CMK (cell line): ENCODE results near the gene APOBEC3A.
"Not testable (repeated sequence)": the region's sequence is repeated elsewhere in the genome, so short reads cannot be mapped to it uniquely, and the experiment has no call there.

ENCODE experiments used
- DNase-seq: peaks from one replicate; pipeline ENCODE4 v3.0.0-alpha.2; 2010; ENCODE audit warnings: low read depth

The APOBEC3A gene

DNA sequence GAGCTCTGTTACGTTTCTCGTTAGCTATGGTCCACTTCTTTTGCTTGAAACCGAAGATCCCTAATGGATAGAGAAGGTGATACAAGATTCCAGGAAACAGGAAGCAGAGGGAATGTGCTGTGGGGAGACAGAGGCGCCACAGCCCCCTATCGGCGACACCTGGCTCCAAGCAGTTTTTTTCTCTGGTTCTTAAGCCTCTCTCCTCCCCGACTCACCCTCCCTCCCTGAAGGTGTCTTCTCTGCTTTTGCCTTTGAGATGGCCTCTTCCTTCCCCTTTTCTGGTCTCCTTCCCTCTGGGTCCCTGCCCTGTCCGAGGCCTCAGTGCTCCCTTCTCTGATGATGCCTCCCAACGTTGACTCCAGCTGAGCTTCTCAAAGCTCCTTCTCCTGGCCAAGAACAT, 14.2 kb upstream of the APOBEC3A start:
- DNase-seq: no peak

GRCh38 chr22:38943882-38944281, 13.5 kb upstream of the APOBEC3A start:
- DNase-seq: no peak

GRCh38 chr22:38944653-38945052, 12.8 kb upstream of the APOBEC3A start:
- no peak for DNase-seq

DNA sequence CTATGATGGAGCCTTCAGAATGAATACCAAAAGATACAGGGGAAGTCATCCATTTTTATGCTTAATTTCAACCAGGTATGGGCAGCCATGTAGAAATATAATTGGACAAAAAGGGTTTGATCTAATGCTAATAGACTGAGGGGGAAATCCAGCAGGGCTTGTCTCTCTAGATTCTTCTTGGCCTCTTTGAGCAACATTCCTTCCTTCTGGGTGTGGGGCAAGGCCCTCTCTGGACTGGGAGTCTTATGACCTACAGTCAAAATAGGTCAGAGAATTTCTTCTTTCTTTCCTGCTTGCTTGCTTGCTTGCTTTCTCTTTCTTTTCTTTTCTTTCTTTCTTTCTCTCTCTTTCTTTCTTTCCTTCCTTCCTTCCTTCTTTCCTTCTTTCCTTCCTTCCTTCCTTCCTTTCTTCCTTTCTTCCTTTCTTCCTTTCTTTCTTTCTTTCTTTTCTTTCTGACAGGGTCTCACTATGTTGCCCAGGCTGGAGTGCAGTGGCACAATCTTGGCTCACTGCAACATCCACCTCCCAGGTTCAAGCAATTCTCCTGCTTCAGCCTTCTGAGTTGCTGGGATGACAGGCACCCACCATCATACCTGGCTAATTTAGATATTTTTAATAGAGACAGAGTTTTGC, 11.6 kb upstream of the APOBEC3A start:
- not testable (repeated sequence) for DNase-seq

- DNase-seq: no peak
These were observed 10.6 kb upstream of the APOBEC3A start for GRCh38 chr22:38946771-38947170.

DNA sequence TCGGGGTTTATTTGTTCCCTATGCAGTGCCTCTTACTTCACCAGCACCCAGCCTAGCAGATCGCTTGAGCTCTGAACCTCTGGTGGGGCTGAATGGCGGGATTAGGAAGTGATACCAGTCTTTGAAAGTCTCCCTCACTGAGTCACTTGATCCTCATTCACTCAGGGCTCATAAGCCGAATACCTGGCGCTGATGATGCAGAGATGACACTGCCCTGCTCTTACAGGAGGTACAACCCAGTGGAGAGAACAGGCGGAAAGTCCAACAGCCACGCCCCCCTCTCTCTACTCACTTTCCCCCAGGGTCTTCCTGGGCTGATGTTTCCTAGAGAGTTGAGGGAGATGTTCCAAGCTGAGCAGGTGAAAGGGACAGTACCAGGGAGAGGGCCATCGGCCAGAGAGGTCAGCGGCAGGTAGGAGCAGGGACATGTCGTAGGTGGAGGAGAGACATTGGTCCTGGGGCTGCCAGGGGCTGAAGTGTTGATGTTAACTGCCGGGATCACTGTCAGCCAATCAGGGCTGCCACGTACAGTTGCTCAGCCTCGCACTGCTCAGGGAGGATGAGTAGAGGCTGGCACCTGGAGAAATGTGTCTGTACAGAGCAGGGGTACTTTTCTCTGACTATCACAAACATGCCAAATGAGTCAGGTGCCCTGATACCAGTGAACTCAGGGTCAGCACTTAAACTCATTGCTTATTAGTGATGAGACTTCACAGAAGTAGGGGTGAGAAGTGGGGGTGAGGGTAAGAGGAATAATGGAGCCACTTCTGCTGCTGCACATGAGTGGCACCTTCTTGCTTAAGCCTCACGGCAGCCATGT, 9.9 kb upstream of the APOBEC3A start:
- DNase-seq: no peak

GRCh38 chr22:38948181-38948940, 9.0 kb upstream of the APOBEC3A start:
- no peak for DNase-seq

GRCh38 chr22:38949889-38950405, 7.5 kb upstream of the APOBEC3A start:
- no peak for DNase-seq

- DNase-seq: no peak
These were observed 6.7 kb upstream of the APOBEC3A start for GRCh38 chr22:38950527-38951295.

DNA sequence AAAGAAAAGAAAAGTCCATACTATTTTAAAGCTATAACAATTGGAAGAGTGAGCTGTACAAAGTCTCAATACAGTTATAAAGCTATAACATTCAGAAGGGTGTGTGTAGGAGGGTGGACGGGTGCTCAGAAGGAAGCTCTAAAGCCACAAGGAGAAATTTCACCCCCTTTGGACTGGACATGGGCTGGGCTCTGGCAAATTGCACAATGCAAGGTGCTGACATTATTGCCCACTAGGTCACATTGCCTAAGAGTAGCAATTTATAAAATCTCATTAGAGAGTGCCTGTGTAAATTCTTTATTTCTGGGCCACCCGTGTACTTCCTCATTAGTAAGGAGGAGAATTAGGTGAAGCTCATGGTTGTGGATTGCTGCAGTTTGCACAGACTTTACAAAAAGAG, 5.7 kb upstream of the APOBEC3A start:
- DNase-seq: no peak

DNA sequence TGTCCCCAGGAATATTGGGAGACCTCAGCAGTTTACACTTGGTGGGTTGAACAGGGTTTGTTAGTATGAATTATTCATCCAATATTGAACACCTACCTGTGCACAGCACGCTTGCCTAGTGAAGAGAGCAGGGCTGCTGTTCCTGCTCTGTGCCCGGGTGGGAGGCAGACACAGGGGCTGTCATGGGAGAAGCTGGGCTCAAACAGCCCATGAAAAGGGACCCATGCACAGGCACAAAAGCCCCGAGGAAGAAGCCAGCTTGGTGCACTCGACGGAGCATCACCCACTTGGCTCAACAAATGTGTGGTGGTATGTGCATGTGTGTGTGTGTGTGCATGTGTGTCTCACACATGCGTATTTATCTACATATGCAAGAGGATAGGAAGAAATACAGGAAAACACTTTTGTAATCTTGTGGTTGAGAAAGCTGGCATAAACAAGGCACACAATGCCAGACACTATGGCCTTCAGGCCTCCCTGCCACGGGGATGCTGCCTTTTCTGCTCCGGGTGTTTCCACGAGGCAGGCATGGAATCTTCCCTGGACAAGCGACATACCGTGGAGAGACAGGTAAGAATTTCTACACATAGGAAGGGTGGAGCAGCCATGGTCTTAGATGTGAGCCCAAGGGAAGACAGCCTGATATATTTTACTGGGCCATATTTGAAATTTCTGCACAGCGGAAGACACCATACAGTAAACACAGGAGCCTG, 5.0 kb upstream of the APOBEC3A start:
- no peak for DNase-seq

GRCh38 chr22:38953091-38953490, 4.3 kb upstream of the APOBEC3A start:
- DNase-seq: no peak

- no peak for DNase-seq
These were observed 3.6 kb upstream of the APOBEC3A start for GRCh38 chr22:38953577-38954413.

GRCh38 chr22:38954414-38955043, 2.9 kb upstream of the APOBEC3A start:
- DNase-seq: no peak

GRCh38 chr22:38955250-38955905, 2.0 kb upstream of the APOBEC3A start:
- DNase-seq: no peak

GRCh38 chr22:38955926-38956325, 1.5 kb upstream of the APOBEC3A start:
- no peak for DNase-seq

DNA sequence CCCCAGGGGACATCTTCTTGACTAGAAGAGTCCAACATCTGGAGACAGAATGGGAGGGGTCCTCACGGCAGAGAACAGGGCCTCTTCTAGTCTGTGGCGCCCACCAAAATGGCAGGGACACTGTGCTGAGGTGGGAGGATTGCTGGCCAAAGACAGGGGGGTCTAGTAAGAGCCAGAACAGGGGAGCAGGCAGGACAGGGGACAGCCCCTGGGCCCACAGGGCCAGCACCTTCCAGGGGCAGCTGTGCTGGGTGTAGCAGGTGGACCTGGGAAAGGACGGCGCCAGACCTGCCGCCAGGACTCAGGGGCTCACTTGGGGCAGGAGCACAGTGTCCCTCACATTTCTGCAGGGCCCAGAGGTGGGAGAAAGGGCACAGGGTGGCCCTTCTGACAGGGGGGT, 858 bp upstream of the APOBEC3A start:
- no peak for DNase-seq

DNA sequence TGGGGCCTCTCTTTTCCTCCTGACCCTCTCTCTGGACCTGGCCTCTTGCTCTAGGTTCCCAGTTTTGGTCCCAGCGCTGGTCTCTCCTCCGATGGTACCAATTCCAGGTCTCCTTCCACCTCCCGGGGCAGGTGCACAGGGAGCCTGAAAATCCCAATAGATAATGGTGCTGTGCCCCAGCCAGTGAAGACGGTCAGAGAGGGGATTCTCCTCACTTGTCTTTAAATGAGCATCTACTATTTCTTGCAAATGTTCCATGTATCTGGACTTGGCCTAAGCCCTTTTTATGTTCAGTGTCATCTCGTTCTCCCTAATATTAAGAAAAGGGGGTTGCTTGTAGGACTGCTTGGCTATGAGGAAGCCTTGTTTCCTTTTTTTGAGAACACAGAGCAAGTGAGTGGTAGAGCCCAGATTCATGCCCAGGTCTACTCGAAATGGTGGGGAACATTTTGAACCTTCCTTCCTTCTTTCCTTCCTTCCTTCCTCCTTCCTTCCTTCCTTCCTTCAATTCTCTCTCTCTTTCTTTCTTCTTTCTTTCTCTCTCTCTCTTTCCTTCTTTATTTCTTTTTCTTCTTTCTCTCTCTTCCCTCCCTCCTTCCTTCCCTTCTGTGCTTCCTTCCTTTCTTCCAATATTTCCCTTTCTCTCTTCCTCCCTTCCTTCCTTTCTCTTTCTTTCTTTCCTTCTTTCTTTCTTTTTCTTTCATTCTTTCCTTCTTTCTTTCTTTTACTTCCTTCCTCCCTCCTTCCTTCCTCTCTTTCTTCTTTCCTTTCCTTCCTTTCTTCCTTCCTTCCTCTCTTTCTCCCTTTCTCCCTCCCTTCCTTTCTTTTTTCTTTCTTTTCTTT, 620 bp downstream of the APOBEC3A start:
- no peak for DNase-seq

GRCh38 chr22:38958651-38958943, 1.2 kb downstream of the APOBEC3A start:
- not testable (repeated sequence) for DNase-seq
